Epithelial cell of proximal tubule (primary cell): ENCODE data around the gene GNLY. TPM values are rescaled to one million over a fixed set of nuclear protein-coding genes. Genes with fewer than 3 reads are reported as not detected.

Experiments used
- DNase-seq: peaks from one replicate; pipeline ENCODE4 v3.0.0-alpha.2; 2011; ENCODE audit warnings: low read depth
- H3K4me3 ChIP-seq: 2 replicates; pipeline ENCODE4 v1.5.1; 2011; ENCODE audit warnings: low read depth, mild to moderate bottlenecking, low read length
- total RNA-seq: library from RNA; depleted of rRNA; stranded (reverse); fragments of >200 nt; gene quantifications from 2 replicates; pipeline ENCODE4 v1.2.3, GENCODE V29; 2015
- TF ChIP-seq, protein P1 (sequence below): conservative IDR thresholded peaks from 2 replicates; pipeline ENCODE4 v1.5.1; 2012; ENCODE audit warnings: low read depth, mild to moderate bottlenecking, low read length

Gene GNLY
- total RNA-seq, 1 donor from 2014 or later: not detected

DNA sequence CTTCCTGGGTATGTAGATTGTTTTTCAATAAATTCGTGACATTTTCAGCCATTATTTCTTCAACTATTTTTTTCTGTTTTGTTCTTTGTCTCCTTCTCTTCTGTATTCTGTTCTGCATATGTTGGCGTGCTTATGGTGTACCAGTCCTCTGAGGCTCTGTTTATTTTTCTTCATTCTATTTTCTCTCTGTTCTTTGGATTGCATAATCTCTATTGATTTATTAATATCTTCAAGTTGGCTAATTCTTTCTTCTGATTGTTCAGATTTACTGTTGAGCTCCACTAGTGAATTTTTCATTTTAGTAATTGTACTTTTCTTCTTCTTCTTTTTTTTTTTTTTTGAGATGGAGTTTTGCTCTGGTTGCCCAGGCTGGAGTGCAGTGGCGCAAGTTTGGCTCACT, 9.9 kb downstream of the GNLY start:
- TF ChIP-seq, protein P1, sequence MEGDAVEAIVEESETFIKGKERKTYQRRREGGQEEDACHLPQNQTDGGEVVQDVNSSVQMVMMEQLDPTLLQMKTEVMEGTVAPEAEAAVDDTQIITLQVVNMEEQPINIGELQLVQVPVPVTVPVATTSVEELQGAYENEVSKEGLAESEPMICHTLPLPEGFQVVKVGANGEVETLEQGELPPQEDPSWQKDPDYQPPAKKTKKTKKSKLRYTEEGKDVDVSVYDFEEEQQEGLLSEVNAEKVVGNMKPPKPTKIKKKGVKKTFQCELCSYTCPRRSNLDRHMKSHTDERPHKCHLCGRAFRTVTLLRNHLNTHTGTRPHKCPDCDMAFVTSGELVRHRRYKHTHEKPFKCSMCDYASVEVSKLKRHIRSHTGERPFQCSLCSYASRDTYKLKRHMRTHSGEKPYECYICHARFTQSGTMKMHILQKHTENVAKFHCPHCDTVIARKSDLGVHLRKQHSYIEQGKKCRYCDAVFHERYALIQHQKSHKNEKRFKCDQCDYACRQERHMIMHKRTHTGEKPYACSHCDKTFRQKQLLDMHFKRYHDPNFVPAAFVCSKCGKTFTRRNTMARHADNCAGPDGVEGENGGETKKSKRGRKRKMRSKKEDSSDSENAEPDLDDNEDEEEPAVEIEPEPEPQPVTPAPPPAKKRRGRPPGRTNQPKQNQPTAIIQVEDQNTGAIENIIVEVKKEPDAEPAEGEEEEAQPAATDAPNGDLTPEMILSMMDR: no peak
- no peak overlapping the region for H3K4me3 ChIP-seq
- no peak for DNase-seq

DNA sequence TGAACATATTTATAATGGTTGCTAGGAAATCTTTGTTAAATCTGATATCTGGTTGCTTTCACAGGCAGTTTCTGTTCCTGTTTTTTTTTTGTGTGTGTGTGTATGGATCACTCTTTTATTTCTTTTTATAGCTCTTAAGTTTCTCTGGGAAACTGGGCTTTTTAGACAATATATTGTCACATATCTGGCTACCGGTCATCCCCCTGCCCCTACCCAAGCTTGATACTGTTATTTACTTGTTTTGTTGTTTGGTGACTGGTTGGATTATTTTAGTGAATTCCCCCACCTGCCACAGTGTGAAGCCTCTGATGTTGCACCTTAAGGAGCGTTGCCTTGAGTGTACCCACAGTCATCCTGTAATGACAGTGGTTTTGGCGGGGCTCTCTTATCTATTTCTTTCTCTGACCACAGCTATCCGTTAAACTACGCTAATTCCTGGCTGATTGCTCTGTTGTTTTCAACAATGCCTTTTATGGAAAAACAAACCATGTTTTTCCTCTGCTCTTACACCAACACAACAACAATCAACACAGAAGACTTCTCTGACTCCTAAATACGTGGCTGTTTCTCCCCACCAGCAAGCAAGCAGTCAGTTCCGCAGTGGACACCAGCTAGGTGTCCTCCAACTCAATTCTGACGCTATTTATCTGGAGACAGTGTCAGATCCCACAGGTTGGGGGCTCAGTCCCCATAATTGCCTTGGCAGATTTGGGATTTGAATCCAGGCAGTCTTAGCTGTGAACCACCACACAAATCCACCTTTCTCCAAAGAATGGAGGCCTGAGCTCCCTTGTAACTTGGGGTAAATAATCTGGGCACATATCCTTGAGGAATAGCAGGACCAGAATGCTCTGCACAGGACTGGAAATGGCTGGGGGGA, 10.9 kb downstream of the GNLY start:
- no peak for DNase-seq
- TF ChIP-seq, protein P1: no peak
- H3K4me3 ChIP-seq: no peak overlapping the region

DNA sequence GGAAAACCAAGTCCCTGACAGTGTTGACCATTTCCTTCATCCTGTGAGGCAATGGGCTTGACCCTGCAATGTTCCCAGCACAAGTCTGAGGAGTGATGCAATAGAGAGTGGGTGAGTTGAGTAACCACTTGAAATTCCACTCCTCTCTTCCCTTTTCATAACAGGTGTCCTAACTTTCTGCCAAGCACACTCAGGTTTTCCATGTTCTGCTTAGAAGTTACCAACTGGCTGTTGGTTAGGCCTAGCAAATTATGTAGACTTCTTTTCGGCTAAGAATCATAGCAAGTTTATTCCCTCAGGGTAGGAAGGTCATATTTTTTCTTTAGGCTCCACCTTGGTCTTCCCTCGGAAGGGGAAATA, 11.5 kb downstream of the GNLY start:
- no peak overlapping the region for H3K4me3 ChIP-seq
- TF ChIP-seq, protein P1: no peak
- peak; percentile 97 for DNase-seq

DNA sequence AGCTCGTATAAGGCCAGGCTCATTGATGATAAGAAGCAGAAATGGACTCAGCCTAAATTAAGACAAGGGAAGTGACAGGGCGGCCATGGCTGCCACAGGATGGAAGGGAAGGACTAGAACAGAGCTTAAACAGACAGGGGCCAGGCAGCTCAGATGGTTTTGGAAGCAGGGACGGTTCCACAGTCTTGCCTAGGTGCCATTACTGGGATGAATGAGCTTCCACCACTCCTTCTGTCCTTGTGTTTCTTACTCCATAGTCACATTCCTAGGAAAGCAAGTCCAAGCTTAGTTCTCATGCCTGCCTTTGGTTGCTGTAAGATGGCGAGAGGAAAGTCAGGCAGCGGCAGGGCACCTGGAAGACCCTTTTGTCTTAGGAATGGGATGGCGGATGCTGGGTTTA, 11.9 kb downstream of the GNLY start:
- no peak for DNase-seq
- TF ChIP-seq, protein P1: no peak
- no peak overlapping the region for H3K4me3 ChIP-seq

DNA sequence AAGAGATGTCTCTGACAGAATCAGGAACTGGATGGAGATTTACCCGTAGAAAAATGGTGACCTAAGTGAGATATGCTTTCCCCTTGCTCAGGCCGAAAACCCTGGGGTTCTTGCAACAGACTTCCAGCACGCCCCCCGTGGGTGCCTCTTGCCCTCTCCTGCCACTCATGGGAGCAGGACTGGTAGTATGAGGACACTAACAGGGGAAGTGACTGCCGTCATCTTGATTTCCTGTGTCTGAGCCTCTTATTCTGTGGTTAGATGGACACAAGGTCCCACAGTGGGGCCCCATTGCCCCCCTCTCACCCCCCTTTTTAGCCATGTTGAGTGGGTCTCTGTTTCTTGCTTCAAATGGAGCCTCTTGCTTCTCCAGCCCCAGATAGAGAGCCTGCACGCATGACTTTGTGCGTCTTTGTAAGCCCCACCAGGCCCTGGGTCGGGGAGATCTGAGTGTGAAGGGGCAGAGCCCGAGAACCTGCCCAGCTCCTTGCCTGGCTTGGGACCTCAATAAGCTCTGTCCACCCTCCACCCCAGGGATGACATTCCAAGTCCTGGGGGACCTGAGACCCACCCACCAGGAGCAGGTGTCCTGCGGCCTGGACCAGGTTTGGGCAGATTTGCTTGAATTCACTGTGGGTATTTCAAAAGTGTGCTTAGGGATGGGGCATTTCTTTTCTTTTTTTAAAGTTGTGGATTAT, 12.6 kb downstream of the GNLY start:
- no peak overlapping the region for H3K4me3 ChIP-seq
- no peak for DNase-seq
- TF ChIP-seq, protein P1: no peak

DNA sequence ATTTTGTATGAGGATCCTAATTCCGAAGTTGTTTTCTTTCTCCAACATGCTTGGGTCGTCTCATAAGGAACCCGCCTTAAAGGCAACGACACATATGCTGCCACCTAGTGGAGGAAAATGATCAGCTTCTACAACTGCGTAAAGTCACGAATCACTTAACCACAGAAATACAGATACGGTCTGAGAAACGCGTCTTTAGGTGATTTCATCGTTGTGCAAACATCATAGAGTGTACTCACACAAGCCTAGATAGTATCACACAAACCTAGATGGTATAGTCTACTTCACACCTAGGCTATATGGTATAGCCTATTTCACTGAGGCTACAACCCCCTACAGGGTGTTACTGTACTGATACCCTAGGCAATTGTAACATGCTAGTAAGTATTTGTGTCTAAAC, 13.1 kb downstream of the GNLY start:
- peak; percentile 83 for DNase-seq
- TF ChIP-seq, protein P1: peak; percentile 92
- no peak overlapping the region for H3K4me3 ChIP-seq
